Stomach smooth muscle (tissue), 2 donors: Measurements from ENCODE around the gene ABCC6.

Experiments
- H3K27ac ChIP-seq: one replicate; pipeline ENCODE4 v1.7.0; 2013; ENCODE audit warnings: mild to moderate bottlenecking, low read length, inconsistent platforms
- H3K27me3 ChIP-seq, 2 donors: one replicate each; pipeline ENCODE4 v1.7.0; 2013; ENCODE audit warnings: low read length in 2 of 2; ENCODE audit not compliant: insufficient read depth in 2 of 2, control insufficient read depth in 1 of 2
- H3K36me3 ChIP-seq, 2 donors: one replicate each; pipeline ENCODE4 v1.7.0; 2013; ENCODE audit warnings: low read length in 2 of 2; ENCODE audit not compliant: control insufficient read depth in 2 of 2, insufficient read depth in 2 of 2
- H3K4me1 ChIP-seq: one replicate; pipeline ENCODE4 v1.7.0; 2013; ENCODE audit warnings: low read length; ENCODE audit not compliant: control insufficient read depth, insufficient read depth
- H3K4me3 ChIP-seq, 2 donors: one replicate each; pipeline ENCODE4 v1.7.0; 2013; ENCODE audit warnings: low read length in 2 of 2
- H3K9ac ChIP-seq, 2 donors: one replicate each; pipeline ENCODE4 v1.7.0; 2013; ENCODE audit warnings: low read length in 2 of 2, mild to moderate bottlenecking in 1 of 2
- H3K9me3 ChIP-seq, 2 donors: one replicate each; pipeline ENCODE4 v1.7.0; 2013; ENCODE audit warnings: low read length in 2 of 2; ENCODE audit not compliant: control insufficient read depth in 2 of 2
- donor health status: healthy.
- donor health status: Pancreatic carcinoma.

The ABCC6 gene

GRCh38 chr16:16131659-16132058 is 91.6 kb downstream of the ABCC6 start:
- no peak overlapping the region for H3K27ac ChIP-seq
- peaks cover 9% of the 10 kb centered on the region for H3K4me1 ChIP-seq
- H3K27me3 ChIP-seq = no peaks in the 10 kb centered on the region
- H3K9ac ChIP-seq = no peak overlapping the region
- H3K9me3 ChIP-seq = no peaks in the 10 kb centered on the region
- no peak overlapping the region for H3K4me3 ChIP-seq
- H3K36me3 ChIP-seq = peaks cover 38 to 48% of the 10 kb centered on the region in 2 donors

GRCh38 chr16:16131204-16131603 is 92.1 kb downstream of the ABCC6 start:
- Histone ChIP-seq H3K4me1 (peaks cover 13% of the 10 kb centered on the region), H3K9ac (no peak overlapping the region), H3K36me3 (peaks cover 35 to 44% of the 10 kb centered on the region in 2 donors), H3K9me3 (no peaks in the 10 kb centered on the region), H3K27me3 (no peaks in the 10 kb centered on the region), H3K27ac (no peak overlapping the region), H3K4me3 (no peak overlapping the region)

GRCh38 chr16:16127469-16128116 is 95.7 kb downstream of the ABCC6 start:
- Histone ChIP-seq H3K4me1 (peaks cover 26% of the 10 kb centered on the region), H3K9me3 (peaks cover 3 to 4% of the 10 kb centered on the region in 2 donors), H3K36me3 (peaks cover 18 to 33% of the 10 kb centered on the region in 2 donors), H3K27ac (peak overlapping the region; percentile 76), H3K27me3 (no peaks in the 10 kb centered on the region), H3K9ac (peak overlapping the region in 1 of 2 donors; percentile 21), H3K4me3 (no peak overlapping the region)

- Histone ChIP-seq H3K27ac (peak overlapping the region; percentile 76), H3K36me3 (peaks cover 21 to 37% of the 10 kb centered on the region in 2 donors), H3K9me3 (peaks cover 3 to 4% of the 10 kb centered on the region in 2 donors), H3K4me1 (peaks cover 26% of the 10 kb centered on the region), H3K27me3 (no peaks in the 10 kb centered on the region), H3K9ac (peak overlapping the region in 1 of 2 donors; percentile 21), H3K4me3 (no peak overlapping the region)
These were observed 96.4 kb downstream of the ABCC6 start for GRCh38 chr16:16126896-16127295.

GRCh38 chr16:16124974-16125373 is 98.3 kb downstream of the ABCC6 start:
- no peak overlapping the region for H3K9ac ChIP-seq
- H3K27me3 ChIP-seq = no peaks in the 10 kb centered on the region
- H3K36me3 ChIP-seq = peaks cover 21 to 28% of the 10 kb centered on the region in 2 donors
- H3K4me1 ChIP-seq = peaks cover 35% of the 10 kb centered on the region
- H3K9me3 ChIP-seq = peaks cover 3 to 4% of the 10 kb centered on the region in 2 donors
- H3K27ac ChIP-seq = peak overlapping the region; percentile 66
- no peak overlapping the region for H3K4me3 ChIP-seq

- H3K4me1 ChIP-seq = peaks cover 40% of the 10 kb centered on the region
- H3K4me3 ChIP-seq = no peak overlapping the region
- no peak overlapping the region for H3K9ac ChIP-seq
- peaks cover 18 to 24% of the 10 kb centered on the region in 2 donors for H3K36me3 ChIP-seq
- peaks cover 3 to 4% of the 10 kb centered on the region in 2 donors for H3K9me3 ChIP-seq
- no peaks in the 10 kb centered on the region for H3K27me3 ChIP-seq
- H3K27ac ChIP-seq = peak overlapping the region; percentile 66
These were observed 98.9 kb downstream of the ABCC6 start for GRCh38 chr16:16124438-16124837.

- Histone ChIP-seq H3K9me3 (peaks cover 3 to 4% of the 10 kb centered on the region in 2 donors), H3K36me3 (peaks cover 26 to 27% of the 10 kb centered on the region in 2 donors), H3K27ac (no peak overlapping the region), H3K9ac (no peak overlapping the region), H3K4me3 (no peak overlapping the region), H3K4me1 (peaks cover 42% of the 10 kb centered on the region), H3K27me3 (no peaks in the 10 kb centered on the region)
These were observed 101.0 kb downstream of the ABCC6 start for GRCh38 chr16:16122264-16122663.

- H3K4me1 ChIP-seq = peaks cover 32% of the 10 kb centered on the region
- no peaks in the 10 kb centered on the region for H3K27me3 ChIP-seq
- peaks cover 28 to 32% of the 10 kb centered on the region in 2 donors for H3K36me3 ChIP-seq
- peak overlapping the region; percentile 46 for H3K27ac ChIP-seq
- no peak overlapping the region for H3K9ac ChIP-seq
- no peak overlapping the region for H3K4me3 ChIP-seq
- peaks cover 3 to 4% of the 10 kb centered on the region in 2 donors for H3K9me3 ChIP-seq
These were observed 102.0 kb downstream of the ABCC6 start for GRCh38 chr16:16121185-16121727.

- Histone ChIP-seq H3K9ac (peak overlapping the region; percentile 49 to 51), H3K9me3 (peaks cover 3 to 4% of the 10 kb centered on the region in 2 donors), H3K4me1 (peaks cover 30% of the 10 kb centered on the region), H3K27me3 (no peaks in the 10 kb centered on the region), H3K4me3 (peak overlapping the region; percentile 50 to 58), H3K36me3 (peaks cover 21 to 32% of the 10 kb centered on the region in 2 donors), H3K27ac (peak overlapping the region; percentile 76)
These were observed 102.7 kb downstream of the ABCC6 start for GRCh38 chr16:16120382-16121184.

- peaks cover 3% of the 10 kb centered on the region in 2 donors for H3K9me3 ChIP-seq
- no peaks in the 10 kb centered on the region for H3K27me3 ChIP-seq
- peaks cover 20 to 32% of the 10 kb centered on the region in 2 donors for H3K36me3 ChIP-seq
- peaks cover 30% of the 10 kb centered on the region for H3K4me1 ChIP-seq
- peak overlapping the region; percentile 21 to 53 for H3K9ac ChIP-seq
- H3K27ac ChIP-seq = peak overlapping the region; percentile 76
- H3K4me3 ChIP-seq = peak overlapping the region; percentile 50 to 58
These were observed 103.3 kb downstream of the ABCC6 start for GRCh38 chr16:16120044-16120381.
